WTC11 (cell line): Measurements from ENCODE around the gene GUCA1A. TPM values are rescaled to one million over a fixed set of nuclear protein-coding genes. Genes with fewer than 3 reads are reported as not detected.
"Not testable (repeated sequence)": the region's sequence is repeated elsewhere in the genome, so short reads cannot be mapped to it uniquely, and the experiment has no call there.

Experiments
- ATAC-seq: fragments of 200-7000 bp; cut with Tn5 transposase; 2 replicates; pipeline ENCODE4 v1.10.0; 2021; ENCODE audit warnings: mild to moderate bottlenecking, moderate library complexity
- CTCF ChIA-PET: fragments of 300-600 bp; sonication (Branson Sonifier 250); formaldehyde crosslinking; loops from one replicate; lab custom pipeline; 2021; ENCODE audit warnings: antibody characterized with exemption; lab: Charles Lee
- POLR2A ChIA-PET: fragments of 350-600 bp; sonication (Branson Sonifier 250); formaldehyde crosslinking; loops from one replicate; lab custom pipeline; 2021; ENCODE audit warnings: antibody characterized with exemption; lab: Charles Lee
- DNase-seq: peaks from one replicate; pipeline ENCODE4 v3.0.0; 2021; ENCODE audit warnings: low spot score
- H3K27ac Mint-ChIP-seq: 2 replicates; pipeline ENCODE4 v1.8.0; 2021; ENCODE audit warnings: mixed read lengths
- H3K27me3 Mint-ChIP-seq: 2 replicates; pipeline ENCODE4 v1.8.0; 2021; ENCODE audit warnings: low read depth, mild to moderate bottlenecking, moderate library complexity, mixed read lengths
- H3K36me3 Mint-ChIP-seq: 2 replicates; pipeline ENCODE4 v1.8.0; 2021; ENCODE audit warnings: mixed read lengths
- H3K4me1 Mint-ChIP-seq: 2 replicates; pipeline ENCODE4 v1.8.0; 2022; ENCODE audit warnings: mixed read lengths
- H3K4me3 Mint-ChIP-seq: 2 replicates; pipeline ENCODE4 v1.8.0; 2021; ENCODE audit warnings: mild to moderate bottlenecking, moderate library complexity, mixed read lengths
- H3K9me3 Mint-ChIP-seq: 2 replicates; pipeline ENCODE4 v1.8.0; 2021; ENCODE audit warnings: mixed read lengths
- ATF1 ChIP-seq: sonication (generic); formaldehyde crosslinking; IDR thresholded peaks from 2 replicates; pipeline ENCODE4 v1.8.1; 2023; ENCODE audit warnings: mild to moderate bottlenecking, moderate library complexity, missing genetic modification reagents
- ATF6 ChIP-seq: sonication (generic); formaldehyde crosslinking; IDR thresholded peaks from 2 replicates; pipeline ENCODE4 v1.8.1; 2023; ENCODE audit warnings: mild to moderate bottlenecking, missing genetic modification reagents
- E2F1 ChIP-seq: sonication (generic); formaldehyde crosslinking; IDR thresholded peaks from 2 replicates; pipeline ENCODE4 v1.8.0; 2022; ENCODE audit warnings: mild to moderate bottlenecking, missing genetic modification reagents
- ESRRA ChIP-seq: sonication (generic); formaldehyde crosslinking; IDR thresholded peaks from 2 replicates; pipeline ENCODE4 v1.8.1; 2022; ENCODE audit warnings: mild to moderate bottlenecking, missing genetic modification reagents, borderline replicate concordance
- FOXK1 ChIP-seq: sonication (generic); formaldehyde crosslinking; IDR thresholded peaks from 2 replicates; pipeline ENCODE4 v1.8.0; 2022; ENCODE audit warnings: mild to moderate bottlenecking, moderate library complexity, missing genetic modification reagents
- GRHL2 ChIP-seq: fragments of 250-450 bp; sonication (Bioruptor Pico); IDR thresholded peaks from 2 replicates; pipeline ENCODE4 v1.8.0; 2022; ENCODE audit warnings: mild to moderate bottlenecking, moderate library complexity; ENCODE audit not compliant: insufficient replicate concordance, severe bottlenecking
- NR3C1 ChIP-seq: sonication (generic); formaldehyde crosslinking; conservative IDR thresholded peaks from 2 replicates; pipeline ENCODE4 v1.8.1; 2023; ENCODE audit warnings: low read depth, mild to moderate bottlenecking, missing genetic modification reagents
- PRDM15 ChIP-seq: sonication (generic); formaldehyde crosslinking; IDR thresholded peaks from 2 replicates; pipeline ENCODE4 v1.8.0; 2022; ENCODE audit warnings: missing genetic modification reagents
- RELA ChIP-seq: sonication (generic); formaldehyde crosslinking; IDR thresholded peaks from 2 replicates; pipeline ENCODE4 v1.8.1; 2022; ENCODE audit warnings: missing genetic modification reagents, mild to moderate bottlenecking, borderline replicate concordance
- SMAD3 ChIP-seq: sonication (generic); formaldehyde crosslinking; IDR thresholded peaks from 2 replicates; pipeline ENCODE4 v1.8.0; 2022; ENCODE audit warnings: missing genetic modification reagents, mild to moderate bottlenecking, borderline replicate concordance
- ZBTB21 ChIP-seq: sonication (generic); formaldehyde crosslinking; IDR thresholded peaks from 2 replicates; pipeline ENCODE4 v1.8.1; 2023; ENCODE audit warnings: mild to moderate bottlenecking, missing genetic modification reagents, borderline replicate concordance
- ZNF121 ChIP-seq: sonication (generic); formaldehyde crosslinking; IDR thresholded peaks from 2 replicates; pipeline ENCODE4 v1.8.0; 2023; ENCODE audit warnings: missing genetic modification reagents
- ZNF263 ChIP-seq: sonication (generic); formaldehyde crosslinking; IDR thresholded peaks from 2 replicates; pipeline ENCODE4 v1.8.1; 2022; ENCODE audit warnings: low read depth, mild to moderate bottlenecking, moderate library complexity, missing genetic modification reagents
- ZNF396 ChIP-seq: fragments of 250-450 bp; sonication (Bioruptor Pico); IDR thresholded peaks from 2 replicates; pipeline ENCODE4 v1.8.0; 2021; ENCODE audit warnings: mild to moderate bottlenecking, moderate library complexity, borderline replicate concordance
- ZNF416 ChIP-seq: fragments of 250-450 bp; sonication (Bioruptor Pico); IDR thresholded peaks from 2 replicates; pipeline ENCODE4 v1.9.0; 2021; ENCODE audit warnings: mild to moderate bottlenecking, inconsistent platforms
- ZNF532 ChIP-seq: fragments of 250-450 bp; sonication (Bioruptor Pico); IDR thresholded peaks from 2 replicates; pipeline ENCODE4 v1.9.0; 2021; ENCODE audit warnings: mild to moderate bottlenecking, borderline replicate concordance
- ZNF671 ChIP-seq: fragments of 250-450 bp; sonication (Bioruptor Pico); IDR thresholded peaks from 2 replicates; pipeline ENCODE4 v1.8.0; 2021; ENCODE audit warnings: mild to moderate bottlenecking
- ZSCAN18 ChIP-seq: fragments of 250-450 bp; sonication (Bioruptor Pico); IDR thresholded peaks from 2 replicates; pipeline ENCODE4 v2.1.2; 2022; ENCODE audit warnings: mild to moderate bottlenecking, moderate library complexity
- total RNA-seq: library from RNA; stranded (reverse); gene quantifications from 3 replicates; pipeline ENCODE4 v1.2.3, GENCODE V29; 2021

The GUCA1A gene
- total RNA-seq, 1 experiment from 2014 or later, result 10.9 TPM

- TF ChIP-seq ZNF532 (no peak), ATF6 (CRISPR knock-in tag) (no peak), SMAD3 (no peak), ZNF263 (CRISPR knock-in tag) (no peak), NR3C1 (CRISPR knock-in tag) (no peak), ESRRA (CRISPR knock-in tag) (no peak), ZBTB21 (no peak), FOXK1 (CRISPR knock-in tag) (no peak), PRDM15 (no peak)
These were observed 39.3 kb downstream of the GUCA1A start (continued) for GRCh38 chr6:42212442-42212841.

GRCh38 chr6:42216495-42216894 lies 43.3 kb downstream of the GUCA1A start:
- H3K9me3 Mint-ChIP-seq, ATAC-seq, DNase-seq, H3K27me3 Mint-ChIP-seq, POLR2A ChIA-PET: not testable (repeated sequence)
- Mint-ChIP-seq H3K36me3 (peaks cover 13% of the 10 kb centered on the region), H3K27ac (peak overlapping the region; percentile 78), H3K4me1 (peaks cover 14% of the 10 kb centered on the region), H3K4me3 (peak overlapping the region; percentile 100)
- CTCF ChIA-PET, result interaction anchor here (0.7 to 4.8 kb wide), 6 partner anchors 48 to 331 kb away, joined by 3 to 22 read pairs (median 8); partner anchors contain the start of genes BYSL and MED20

GRCh38 chr6:42217157-42217518 lies 44.0 kb downstream of the GUCA1A start:
- H3K36me3 Mint-ChIP-seq, result peaks cover 13% of the 10 kb centered on the region
- H3K27ac Mint-ChIP-seq, result peak overlapping the region; percentile 100
- peak overlapping the region; percentile 100 for H3K4me3 Mint-ChIP-seq
- no peaks in the 10 kb centered on the region for H3K27me3 Mint-ChIP-seq
- CTCF ChIA-PET, result interaction anchor here (0.8 to 4.8 kb wide), 7 partner anchors 48 to 331 kb away, joined by 3 to 22 read pairs (median 5); partner anchors contain the start of genes BYSL and MED20
- no peaks in the 10 kb centered on the region for H3K9me3 Mint-ChIP-seq
- POLR2A ChIA-PET, result no interaction called here
- no peak for ATAC-seq
- H3K4me1 Mint-ChIP-seq, result peaks cover 14% of the 10 kb centered on the region
- DNase-seq, result no peak
- TF ChIP-seq RELA (CRISPR knock-in tag) (no peak), E2F1 (CRISPR knock-in tag) (no peak), ZSCAN18 (CRISPR knock-in tag) (no peak), ZNF121 (CRISPR knock-in tag) (no peak), ZBTB21 (no peak), GRHL2 (CRISPR knock-in tag) (no peak), ZNF416 (CRISPR knock-in tag) (no peak), ATF1 (CRISPR knock-in tag) (no peak), ZNF671 (CRISPR knock-in tag) (no peak), ZNF396 (no peak), ESRRA (CRISPR knock-in tag) (no peak)
